ENCODE results near the gene NOP9.

The NOP9 gene

DNA sequence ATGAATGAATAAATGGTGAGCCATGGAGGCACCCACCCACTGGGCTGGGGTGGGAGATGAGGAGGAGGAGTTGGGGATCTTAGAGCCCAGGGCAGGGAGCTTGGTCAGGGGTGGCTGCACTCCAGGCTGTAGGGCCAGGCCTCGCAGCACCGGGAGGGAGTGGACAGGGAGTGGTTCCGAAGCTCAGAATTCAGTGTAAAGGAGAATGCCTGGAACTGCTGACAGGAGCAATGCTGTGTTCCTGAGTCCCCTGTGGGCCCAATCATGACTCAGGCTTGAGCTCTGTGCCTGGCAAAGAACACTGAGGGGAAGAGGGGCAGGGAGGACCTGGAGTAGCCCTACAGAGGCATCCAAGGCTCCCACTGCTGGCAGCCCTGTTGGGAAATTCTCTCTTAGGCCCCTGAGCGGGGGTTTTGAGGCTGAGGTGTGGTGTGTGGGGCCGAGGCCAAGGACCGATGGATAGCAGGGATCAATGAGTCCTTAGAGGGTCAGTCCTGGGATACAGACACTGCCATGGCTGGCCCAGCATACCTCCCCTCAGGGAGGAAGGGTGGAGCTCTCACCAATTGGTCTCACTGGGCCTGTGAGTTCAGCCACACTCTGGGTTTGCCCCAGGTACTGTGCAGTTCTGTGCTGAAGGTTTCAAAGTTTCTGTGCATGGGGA lies 18.7 kb upstream of the NOP9 start:
- DNase-seq (ENCODE audit: low spot score), result no peak

DNA sequence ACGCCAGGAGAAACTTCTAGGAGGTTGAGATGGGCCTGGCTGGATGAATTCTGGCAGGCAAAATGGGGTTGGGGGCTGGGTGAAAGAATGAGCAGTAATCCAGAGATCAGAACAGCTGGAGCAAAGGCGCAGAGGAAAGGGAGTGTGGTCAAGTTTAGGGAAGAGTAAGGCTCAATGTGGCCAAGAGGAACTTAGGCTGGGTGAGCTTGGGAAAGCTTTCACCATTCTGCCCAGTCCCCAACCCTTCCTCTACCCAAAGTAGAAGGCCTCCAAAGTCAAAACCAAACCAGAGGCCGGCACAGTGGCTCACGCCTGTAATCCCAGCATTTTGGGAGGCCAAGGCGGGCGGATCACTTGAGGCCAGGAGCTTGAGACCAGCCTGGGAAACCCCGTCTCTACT lies 18.0 kb upstream of the NOP9 start:
- no peak for DNase-seq (ENCODE audit: low spot score)

- no peak for DNase-seq (ENCODE audit: low spot score)
Measured at GRCh38 chr14:24282736-24283135, 16.9 kb upstream of the NOP9 start.

DNA sequence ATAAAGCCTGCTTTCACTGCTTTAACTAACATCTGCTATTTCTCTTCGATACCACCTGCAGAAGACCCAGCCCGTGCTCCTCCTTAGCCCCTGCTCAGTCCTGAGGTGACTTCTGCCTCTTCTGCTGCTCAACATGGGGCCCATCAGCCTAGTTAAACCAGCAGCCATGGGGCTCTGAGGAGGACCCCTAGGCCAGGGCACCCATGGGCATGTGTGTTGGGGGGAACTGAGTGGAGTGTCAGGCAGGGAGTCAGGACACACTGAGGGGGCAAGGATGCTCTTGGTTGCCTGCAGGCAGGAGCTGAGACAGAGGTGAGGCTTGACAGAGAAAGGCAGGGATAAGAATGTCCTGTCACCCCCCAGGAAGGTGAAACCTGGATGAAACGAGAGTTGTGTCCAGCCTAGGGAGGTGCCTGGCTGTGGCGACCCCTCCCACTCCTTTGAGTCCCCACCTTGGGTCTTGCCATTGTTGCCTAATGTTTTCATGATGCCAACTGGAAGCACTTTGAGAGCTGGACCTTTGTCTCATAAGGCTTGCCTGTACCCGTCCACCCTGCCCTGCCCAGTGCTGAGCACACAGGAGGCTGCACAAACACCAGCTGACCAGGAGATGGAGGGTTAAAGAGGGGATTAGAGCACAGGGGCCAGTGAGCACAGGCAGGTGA lies 15.7 kb upstream of the NOP9 start:
- no peak for DNase-seq (ENCODE audit: low spot score)

GRCh38 chr14:24284501-24285035 lies 15.1 kb upstream of the NOP9 start:
- DNase-seq (ENCODE audit: low spot score), result no peak

GRCh38 chr14:24285351-24285750 lies 14.3 kb upstream of the NOP9 start:
- no peak for DNase-seq (ENCODE audit: low spot score)

GRCh38 chr14:24286996-24287395 lies 12.7 kb upstream of the NOP9 start:
- DNase-seq (ENCODE audit: low spot score), result no peak

DNA sequence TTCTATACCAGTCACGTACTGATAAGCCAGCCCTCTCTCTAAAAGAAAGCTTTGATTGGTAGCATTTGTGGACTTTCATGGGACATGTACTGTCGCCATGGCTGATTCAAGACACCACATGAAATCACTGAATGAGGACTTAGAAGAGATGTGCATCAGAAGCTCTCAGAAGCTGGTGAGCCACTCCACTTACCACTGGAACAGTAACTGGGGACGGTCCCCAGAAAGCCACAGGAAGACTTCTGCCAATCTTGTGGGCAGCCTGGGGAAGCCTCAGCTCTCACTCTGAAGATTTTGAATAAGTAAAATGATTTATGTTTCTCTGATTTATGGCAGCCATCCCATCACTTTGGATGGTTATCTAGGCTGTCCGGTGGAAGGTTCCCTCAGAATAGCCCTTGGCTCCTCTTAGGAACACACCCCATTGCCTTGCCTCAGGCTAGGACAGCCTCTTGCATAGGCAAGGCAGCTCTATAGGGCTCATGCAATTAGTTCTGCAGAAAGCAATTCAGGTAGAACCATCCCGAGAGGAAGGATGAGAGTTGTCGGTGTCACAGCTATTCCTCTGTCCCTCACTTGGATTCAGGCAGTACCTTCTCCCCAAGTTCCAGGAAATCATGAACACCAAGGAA lies 9.9 kb upstream of the NOP9 start:
- no peak for DNase-seq (ENCODE audit: low spot score)

DNA sequence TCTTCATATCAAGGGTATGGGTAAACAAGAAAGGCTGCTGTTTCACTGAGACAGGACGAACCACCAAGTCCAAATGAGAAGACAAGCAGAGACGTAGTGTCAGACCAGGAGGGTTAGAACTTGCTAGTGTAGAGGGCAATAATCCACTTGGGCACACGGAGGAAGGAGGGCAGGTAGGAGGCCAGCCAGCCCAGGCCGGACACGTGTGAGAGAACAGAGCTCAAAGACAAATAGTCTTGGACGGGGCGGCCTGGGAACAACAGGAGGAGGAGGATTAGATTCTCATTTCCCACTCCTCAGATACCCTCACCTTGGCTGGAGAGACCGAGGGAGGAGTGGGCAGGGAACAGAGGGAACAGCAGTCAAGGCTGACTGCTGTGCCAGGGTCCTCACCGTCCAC lies 8.9 kb upstream of the NOP9 start:
- DNase-seq (ENCODE audit: low spot score), result no peak

- DNase-seq (ENCODE audit: low spot score), result no peak
Measured at GRCh38 chr14:24291446-24292117, 8.1 kb upstream of the NOP9 start.

DNA sequence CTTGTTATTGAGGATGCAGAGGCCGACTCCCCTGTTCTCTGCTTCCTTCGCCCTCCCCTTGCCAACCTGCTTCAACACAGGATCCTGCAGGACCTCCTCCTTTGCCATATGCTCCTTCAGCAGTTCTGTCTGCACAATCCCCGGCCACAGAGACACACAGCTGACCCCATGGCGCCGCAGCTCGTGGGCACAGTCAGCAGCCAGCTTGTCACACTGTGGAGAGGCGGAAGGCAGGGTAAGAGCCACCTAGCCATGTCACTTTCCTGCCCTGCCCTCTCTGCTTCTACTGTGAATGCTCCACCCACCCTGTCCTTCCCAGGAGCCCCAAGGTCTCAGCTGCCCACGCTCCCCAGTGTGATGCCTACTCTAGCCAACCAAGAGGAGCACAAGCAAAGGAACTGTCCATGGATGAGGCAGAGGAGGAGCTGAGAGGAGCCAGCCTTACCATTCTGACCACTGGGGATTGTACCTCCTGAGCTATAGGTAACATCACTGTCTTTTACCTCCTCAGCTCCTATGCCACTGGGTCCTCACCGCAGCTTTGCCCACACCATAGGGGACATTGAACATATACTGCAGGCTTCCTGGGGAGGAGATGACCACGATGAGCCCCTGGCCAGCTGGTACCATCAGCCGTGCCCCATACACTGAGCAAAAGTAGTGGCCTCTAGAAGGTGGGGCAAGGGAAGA lies 7.4 kb upstream of the NOP9 start:
- DNase-seq (ENCODE audit: low spot score), result no peak

DNA sequence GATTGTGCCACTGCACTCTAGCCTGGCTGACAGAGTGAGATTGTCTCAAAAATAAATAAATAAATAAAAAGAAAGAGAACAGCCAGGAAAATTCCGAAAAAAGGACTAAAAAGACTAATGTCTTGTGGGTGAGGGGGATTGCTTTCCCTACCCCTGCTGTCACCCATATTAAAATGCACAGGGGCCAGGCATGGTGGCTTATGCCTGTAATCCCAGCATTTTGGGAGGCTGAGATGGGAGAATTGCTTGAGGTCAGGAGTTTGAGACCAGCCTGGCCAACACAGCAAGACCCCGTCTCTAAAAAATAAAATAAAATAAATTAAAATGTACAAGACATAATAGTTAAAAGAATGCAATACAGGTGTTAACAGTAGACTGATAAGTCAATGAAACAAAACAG lies 6.1 kb upstream of the NOP9 start:
- no peak for DNase-seq (ENCODE audit: low spot score)

GRCh38 chr14:24296341-24297157 lies 3.1 kb upstream of the NOP9 start:
- peak; percentile 76 for DNase-seq (ENCODE audit: low spot score)

DNA sequence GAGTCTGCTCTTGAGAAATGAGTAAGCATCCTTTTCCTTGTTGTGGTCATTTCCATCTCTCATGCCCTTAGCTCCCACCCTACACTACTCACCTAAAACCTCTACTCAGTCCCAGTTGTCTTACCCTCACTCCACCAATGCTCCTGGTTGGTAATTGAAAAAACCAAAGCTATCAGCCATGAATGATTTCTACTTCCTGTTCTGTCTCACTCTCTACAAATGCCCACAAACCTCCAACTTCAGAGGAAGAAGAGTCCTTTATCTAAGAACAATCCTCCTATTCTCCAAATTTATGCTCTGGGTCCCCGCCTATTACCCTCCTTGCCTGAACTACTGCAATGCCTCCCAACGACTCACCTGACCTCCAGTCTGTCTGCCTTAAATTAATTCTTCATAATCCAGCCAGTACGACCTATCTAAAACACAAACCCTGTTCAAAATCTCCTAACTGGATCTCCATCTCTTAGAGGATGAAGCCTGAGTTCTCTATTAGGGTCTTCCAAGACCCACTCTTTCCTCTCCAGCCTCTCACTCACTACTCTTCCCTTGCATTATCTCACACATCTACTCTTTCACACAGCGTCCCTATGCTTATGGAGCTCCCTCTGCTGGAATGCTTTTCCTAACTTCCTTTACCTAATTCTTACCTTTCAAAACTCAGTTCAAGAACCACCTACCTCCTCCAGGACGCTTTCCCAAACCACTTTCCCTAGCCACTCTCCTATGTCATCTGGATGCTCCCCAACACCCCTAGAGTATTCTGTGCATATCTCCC lies 2.3 kb upstream of the NOP9 start:
- peak; percentile 52 for DNase-seq (ENCODE audit: low spot score)

DNA sequence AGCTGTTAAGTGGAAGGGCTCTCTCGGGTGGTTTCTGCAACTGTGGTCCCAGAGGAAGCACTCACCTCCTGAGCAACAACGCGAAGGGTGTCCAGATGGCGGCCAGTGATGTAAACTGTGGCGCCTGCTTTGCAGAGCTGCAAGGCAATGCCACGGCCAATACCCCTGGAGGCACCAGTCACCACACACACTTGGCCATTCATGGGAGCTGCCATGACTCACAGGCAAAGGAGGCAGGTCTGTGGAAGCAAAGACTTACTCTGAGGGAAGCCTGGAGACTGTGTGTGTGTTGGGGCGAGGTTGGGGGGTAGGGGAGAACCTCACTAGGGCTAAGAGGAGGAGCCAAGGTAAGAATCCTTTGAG lies 777 bp upstream of the NOP9 start:
- DNase-seq (ENCODE audit: low spot score), result no peak

DNA sequence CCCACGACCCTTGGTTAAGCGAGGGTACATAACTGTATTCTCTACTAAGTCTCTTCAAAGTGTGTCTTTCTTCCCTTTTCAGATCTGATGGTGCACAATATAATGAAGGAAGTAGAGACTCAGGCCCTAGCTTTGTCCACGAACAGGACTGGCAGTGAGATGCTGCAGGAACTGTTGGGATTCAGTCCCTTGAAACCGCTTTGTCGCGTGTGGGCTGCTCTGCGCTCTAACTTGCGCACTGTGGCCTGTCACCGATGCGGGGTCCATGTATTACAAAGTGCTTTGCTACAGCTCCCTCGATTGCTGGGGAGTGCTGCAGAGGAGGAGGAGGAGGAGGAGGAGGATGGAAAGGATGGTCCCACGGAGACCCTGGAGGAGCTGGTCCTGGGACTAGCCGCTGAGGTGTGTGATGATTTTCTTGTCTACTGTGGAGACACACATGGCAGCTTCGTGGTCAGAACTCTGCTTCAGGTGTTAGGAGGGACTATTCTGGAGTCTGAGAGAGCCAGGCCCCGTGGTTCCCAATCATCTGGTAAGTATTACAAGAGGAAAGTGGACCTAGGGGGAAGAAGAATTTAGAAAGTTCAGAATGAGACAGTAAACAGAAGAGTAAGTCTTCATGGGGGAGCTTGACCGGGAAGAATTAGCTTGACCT lies 803 bp downstream of the NOP9 start:
- DNase-seq (ENCODE audit: low spot score), result no peak

GRCh38 chr14:24304019-24304387 lies 4.4 kb downstream of the NOP9 start:
- DNase-seq (ENCODE audit: low spot score), result no peak

DNA sequence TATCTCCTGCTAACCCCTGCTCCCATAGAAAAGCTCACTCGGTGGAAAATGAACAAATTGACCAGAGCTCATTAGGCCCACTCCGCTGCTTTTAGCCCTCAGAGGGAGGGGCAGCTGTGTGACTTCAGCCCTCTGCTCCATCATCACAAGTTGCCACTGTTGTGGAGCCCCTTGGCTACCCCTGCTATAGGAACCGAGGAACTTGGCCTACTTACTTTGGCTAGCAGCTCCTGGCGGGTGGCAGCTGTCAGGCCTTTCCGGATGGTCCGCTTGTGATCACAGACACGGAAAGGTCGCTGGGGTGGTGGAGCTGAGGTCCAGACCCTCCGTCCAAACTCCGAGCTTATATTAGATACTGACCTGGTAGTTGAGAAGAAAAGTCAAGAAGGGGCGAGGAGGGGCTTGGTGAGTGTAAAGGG lies 7.5 kb downstream of the NOP9 start:
- no peak for DNase-seq (ENCODE audit: low spot score)

DNA sequence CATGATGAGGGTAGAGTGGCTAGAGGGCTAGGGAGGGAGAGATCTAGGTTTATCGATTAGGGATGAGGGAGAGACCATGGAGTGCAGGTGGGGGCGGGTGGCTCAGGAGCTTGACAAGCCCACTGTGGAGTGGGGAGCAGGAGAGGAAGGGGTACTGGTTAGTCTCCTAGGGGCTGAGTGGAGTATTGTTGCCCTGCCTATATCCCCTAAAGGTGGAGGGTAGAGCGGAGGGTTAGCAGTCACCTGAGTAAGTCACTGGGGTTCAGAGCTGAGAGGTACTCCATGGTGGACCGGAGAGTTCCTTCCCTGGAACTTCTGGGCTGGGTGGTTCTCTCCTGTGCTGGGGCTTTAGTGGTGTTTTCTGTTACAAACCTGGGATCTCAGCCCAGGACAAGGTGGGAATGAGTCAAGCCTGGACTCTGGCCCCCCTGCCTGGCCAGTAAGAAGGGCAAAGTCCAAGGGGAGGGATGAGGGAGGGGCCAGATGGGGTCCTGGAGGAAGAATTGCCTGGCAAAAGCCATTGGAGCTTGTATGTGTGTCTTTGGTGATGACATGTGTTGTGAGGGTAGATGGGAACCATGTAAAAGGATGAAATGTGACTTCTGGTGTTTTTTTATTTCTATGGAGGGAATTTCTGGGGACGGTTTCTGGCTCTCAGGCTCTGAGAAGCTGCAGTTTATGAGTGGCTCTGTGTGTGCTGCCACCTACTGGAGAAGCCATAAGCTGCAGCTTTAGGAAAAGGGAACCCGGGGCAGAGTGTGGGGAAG lies 8.1 kb downstream of the NOP9 start, which contains the start of gene CIDEB:
Gene CIDEB (minus strand): TSS at position 403 of the 767 bp plus-strand sequence. CDS start 119 bp downstream, at position 284.
- DNase-seq (ENCODE audit: low spot score), result peak; percentile 83

Data from iPS-NIHi11 (cell line).